Activated CD8-positive, alpha-beta memory T cell treated with anti-CD3 and anti-CD28 coated beads, Interleukin-2, amount 50 U/mL, for 48 hours (primary cell): Measurements from ENCODE around the gene TECPR2.
"Not testable (repeated sequence)": the region's sequence is repeated elsewhere in the genome, so short reads cannot be mapped to it uniquely, and the experiment has no call there.

ENCODE experiments used
- DNase-seq: peaks from one replicate; pipeline ENCODE4 v3.0.0-alpha.2; 2020

TECPR2 gene

GRCh38 chr14:102333390-102333789 is 29.4 kb upstream of the TECPR2 start:
- DNase-seq = no peak

GRCh38 chr14:102333795-102334705 is 28.7 kb upstream of the TECPR2 start:
- DNase-seq = no peak

- no peak for DNase-seq
Observed at GRCh38 chr14:102335163-102335562, 27.6 kb upstream of the TECPR2 start.

DNA sequence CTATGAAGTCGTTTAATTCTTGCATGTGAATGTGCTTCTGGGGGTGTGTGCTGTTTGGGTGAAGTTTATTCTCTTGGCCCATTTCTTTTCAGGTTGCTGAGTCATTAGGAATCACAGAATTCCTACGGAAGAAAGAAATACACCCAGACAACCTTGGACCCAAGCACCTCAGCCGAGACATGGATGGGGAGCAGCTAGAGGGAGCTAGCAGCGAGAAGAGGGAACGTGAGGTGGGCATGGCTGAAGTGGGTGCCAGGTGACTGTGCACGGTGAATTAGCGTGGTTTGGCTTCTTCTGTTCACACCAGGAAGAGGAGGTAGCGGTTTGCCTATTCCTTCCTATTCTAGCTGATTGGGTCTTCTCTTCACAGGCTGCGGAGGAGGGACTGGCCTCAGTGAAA is 24.0 kb upstream of the TECPR2 start:
- no peak for DNase-seq

DNA sequence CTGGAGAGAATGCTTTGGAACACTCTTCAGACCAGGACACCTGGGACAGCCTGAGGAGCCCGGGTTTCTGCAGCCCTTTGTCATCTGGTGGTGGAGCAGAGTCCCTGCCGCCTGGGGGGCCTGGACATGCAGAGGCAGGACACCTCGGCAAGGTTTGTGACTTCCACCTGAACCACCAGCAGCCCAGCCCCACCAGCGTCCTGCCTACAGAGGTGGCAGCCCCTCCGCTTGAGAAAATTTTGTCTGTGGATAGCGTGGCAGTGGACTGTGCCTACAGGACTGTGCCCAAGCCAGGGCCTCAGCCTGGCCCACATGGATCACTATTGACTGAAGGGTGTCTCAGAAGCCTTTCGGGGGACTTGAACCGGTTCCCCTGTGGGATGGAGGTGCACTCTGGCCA is 21.2 kb upstream of the TECPR2 start:
- no peak for DNase-seq

DNA sequence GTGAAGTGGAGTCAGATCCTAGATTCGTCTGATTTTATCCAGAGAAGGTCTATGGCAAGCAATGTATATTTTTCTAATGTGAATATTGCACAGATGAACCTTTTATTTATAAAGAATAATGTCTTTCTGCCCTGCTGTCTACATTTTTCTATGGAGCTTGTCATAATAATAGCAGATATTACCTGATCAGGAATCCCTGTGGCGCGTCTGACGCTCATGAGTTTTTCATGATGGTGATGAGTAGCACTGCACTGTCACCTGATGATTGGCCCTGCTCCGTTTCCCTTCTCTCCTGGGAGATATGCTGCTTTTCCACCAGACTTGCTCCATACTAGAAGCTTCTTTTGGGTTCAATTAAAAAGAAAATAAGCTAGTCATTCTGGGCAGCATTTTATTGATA is 20.5 kb upstream of the TECPR2 start:
- no peak for DNase-seq

- no peak for DNase-seq
Observed at GRCh38 chr14:102344084-102344483, 18.7 kb upstream of the TECPR2 start.

DNA sequence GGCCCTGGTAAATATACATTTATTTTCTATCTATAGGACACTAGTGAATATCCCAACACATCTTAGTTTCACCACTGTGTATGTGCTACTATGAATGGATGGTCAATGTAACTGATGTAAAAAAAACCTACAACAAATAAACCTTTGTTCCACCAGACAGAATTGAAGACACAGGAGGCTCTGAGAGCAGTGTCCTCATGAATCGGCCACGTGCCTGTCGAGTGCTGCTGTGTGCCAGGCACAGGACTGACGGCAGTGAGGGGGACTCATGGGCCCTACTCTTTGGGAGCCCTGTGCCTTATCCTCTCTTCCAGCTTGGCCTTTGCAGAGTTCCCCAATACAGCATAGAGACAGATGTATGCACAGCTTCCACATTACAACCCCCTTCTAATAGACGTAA is 18.3 kb upstream of the TECPR2 start:
- DNase-seq = no peak

GRCh38 chr14:102345232-102345631 is 17.5 kb upstream of the TECPR2 start:
- DNase-seq = no peak

DNA sequence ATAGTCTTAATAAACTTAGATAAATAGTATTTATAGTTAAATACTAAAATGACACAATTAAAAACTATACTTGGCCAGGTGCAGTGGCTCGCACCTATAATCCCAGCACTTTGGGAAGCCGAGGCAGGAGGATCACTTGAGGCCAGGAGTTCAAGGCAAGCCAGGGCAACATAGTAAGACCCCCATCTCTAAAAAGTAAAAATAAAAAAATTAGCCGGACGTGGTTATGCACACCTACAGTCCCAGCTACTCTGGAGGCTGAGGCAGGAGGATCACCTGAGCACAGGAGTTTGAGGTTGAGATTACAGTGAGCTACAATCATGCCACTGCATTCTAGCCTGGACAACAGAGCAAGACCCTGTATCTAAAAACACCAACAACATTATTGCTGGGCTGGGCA is 16.1 kb upstream of the TECPR2 start:
- no peak for DNase-seq

- no peak for DNase-seq
Observed at GRCh38 chr14:102348376-102348775, 14.4 kb upstream of the TECPR2 start.

GRCh38 chr14:102351023-102351422 is 11.7 kb upstream of the TECPR2 start:
- no peak for DNase-seq

- not testable (repeated sequence) for DNase-seq
Observed at GRCh38 chr14:102351593-102351992, 11.1 kb upstream of the TECPR2 start.

DNA sequence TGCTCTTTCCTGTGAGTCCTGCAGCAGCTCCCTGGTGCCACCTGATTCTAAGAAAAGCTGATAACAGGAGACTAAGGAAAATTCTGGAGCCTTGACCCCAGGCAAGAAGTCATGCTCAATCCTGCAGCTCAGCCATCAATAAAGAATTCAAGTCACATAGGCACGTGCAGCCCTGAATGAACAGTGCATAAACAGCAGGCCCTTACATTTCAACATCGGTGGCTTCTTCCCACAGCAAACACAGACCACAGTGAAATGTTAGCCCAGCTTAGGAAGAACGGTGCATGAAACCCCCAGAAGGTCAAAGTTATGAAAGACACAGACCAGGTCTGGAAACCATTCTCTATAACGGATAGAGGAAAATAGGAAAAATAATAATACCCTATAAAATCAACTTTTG is 10.5 kb upstream of the TECPR2 start:
- no peak for DNase-seq

DNA sequence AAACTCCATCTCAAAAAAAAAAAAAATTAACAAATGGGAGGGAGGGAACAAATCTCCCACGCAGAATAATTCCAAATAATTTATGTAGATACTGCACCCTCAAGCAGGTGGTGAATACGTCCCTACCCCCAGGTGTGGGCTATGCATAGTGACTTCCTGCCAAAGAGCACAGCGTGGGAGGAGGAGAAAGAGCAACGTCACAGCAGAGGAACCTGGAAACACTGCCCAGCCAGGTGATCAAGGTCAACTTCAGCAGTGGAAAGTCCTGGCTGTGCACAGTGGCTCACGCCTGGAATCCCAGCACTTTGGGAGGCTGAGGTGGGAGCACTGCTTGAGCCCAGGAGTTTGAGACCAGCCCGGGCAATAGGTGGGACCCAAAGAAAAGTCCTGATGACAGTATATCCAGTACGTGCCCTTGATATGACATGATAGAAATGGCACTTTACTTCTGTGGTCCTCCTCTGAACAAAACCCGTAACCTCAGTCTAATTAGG is 9.6 kb upstream of the TECPR2 start:
- DNase-seq = no peak

GRCh38 chr14:102356280-102356679 is 6.5 kb upstream of the TECPR2 start:
- DNase-seq = no peak

- no peak for DNase-seq
Observed at GRCh38 chr14:102359341-102359740, 3.4 kb upstream of the TECPR2 start.

DNA sequence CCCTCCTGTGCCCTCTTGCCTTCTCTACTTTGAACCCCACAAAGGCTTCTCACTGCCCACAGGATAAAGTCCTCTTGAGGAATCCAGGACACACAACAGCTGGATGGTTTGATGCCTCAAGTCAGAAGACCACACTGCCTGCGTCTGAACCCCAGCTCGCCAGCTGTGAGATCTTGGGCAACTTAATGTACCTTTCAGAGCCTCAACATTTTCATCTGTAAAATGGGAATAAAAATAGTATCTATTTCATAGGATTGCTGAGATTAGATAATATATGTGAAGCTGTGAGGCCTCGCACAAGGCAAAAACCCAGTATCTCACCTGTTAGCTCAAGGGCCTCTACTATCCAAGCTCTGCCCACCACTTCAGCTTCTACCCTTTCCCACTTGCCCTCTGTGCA is 2.4 kb upstream of the TECPR2 start:
- no peak for DNase-seq

DNA sequence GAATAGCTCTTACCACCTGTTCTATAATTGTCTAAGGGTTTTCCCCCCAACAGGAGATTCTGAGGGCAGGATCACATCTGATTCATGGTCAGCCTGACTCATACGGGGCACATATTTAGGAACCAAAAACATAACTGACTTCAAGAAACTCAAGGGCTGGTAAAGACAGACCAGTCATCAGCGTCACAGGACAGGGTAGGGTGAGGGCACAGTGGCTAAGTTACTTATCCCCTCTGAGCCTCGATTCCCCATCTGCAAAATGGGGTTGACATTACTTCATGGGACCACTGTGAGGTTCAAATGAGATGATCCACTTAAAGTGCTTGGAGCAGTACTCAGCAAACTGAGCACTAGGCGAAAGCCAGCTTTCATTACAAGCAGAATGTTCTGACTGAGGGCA is 657 bp upstream of the TECPR2 start:
- peak; percentile 67 for DNase-seq

GRCh38 chr14:102363182-102363943 is 622 bp downstream of the TECPR2 start:
- peak; percentile 70 for DNase-seq

- no peak for DNase-seq
Observed at GRCh38 chr14:102370305-102370809, 7.6 kb downstream of the TECPR2 start.

DNA sequence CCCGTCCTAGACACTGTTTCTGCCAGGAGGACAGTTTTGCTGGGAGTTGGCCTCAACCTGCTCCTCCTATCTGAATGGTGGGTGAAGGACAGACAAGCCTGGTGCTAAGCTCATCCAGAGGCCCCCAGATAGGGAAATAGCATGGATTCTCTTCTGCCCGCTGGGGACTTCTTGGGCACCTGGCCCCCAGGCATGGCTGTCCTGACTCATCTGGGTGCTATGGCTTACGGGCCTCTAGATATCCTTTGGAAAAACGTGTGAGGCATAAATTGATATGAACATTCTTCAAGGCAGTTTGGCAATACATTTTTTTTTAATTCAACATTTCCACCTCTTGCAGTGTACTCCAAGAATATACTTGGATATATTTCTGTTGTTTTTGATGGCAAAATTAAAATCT is 8.6 kb downstream of the TECPR2 start:
- DNase-seq = no peak

GRCh38 chr14:102373110-102373509 is 10.4 kb downstream of the TECPR2 start:
- no peak for DNase-seq

DNA sequence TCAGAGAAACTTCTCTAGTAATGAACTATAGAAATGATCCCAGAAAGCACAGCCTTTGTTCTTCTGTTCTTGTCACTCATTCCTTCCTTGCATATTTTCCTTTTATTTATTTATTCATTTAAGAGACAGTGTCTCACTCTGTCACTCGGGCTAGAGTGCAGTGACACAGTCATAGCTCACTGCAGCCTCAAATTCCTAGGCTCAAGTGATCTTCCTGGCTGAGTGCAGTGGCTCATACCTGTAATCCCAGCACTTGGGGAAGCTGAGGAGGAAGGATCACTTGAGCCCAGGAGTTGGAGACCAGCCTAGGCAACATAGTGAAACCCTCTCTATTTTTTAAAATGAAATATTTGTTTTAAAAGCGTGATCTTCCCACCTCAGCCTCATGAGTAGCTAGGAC is 11.5 kb downstream of the TECPR2 start:
- DNase-seq = no peak
